Measurements from ENCODE around the gene PHF21A. TPM values are rescaled to one million over a fixed set of nuclear protein-coding genes. Genes with fewer than 3 reads are reported as not detected.
A peak's percentile ranks its signal among the peaks of the same experiment; 100 is the strongest.

The PHF21A gene
- total and polyA plus RNA-seq, 10 of the 15 experiments (the other 5 are each of a cell fraction or from before 2014, with no cell fraction given): 2.6 to 37.2 (median 16.0) TPM

GRCh38 chr11:45933131-45933831 is 188.0 kb downstream of the PHF21A start (continued):
- TF ChIP-seq ZSCAN29 (IDR thresholded peaks at IDR 0.05) (no peak), YBX1 (IDR thresholded peaks at IDR 0.05) (no peak), EED (IDR thresholded peaks at IDR 0.05; ENCODE audit: low read depth) (peak; percentile 70; the same call in 1 of the 2 replicates), RUNX3 (IDR thresholded peaks at IDR 0.05; ENCODE audit: low read length) (peak; percentile 49), CREB1 (IDR thresholded peaks at IDR 0.05; ENCODE audit: low read depth) (0 out of 2 replicates have a peak, but pooled peaks have one; percentile 17), SP1 (IDR thresholded peaks at IDR 0.05; ENCODE audit: low read depth, low read length) (no peak), RELB (IDR thresholded peaks at IDR 0.05; ENCODE audit: low read depth) (peak; percentile 66; the same call in 1 of the 2 replicates), ZNF622 (IDR thresholded peaks at IDR 0.05) (no peak), BHLHE40 (IDR thresholded peaks at IDR 0.05; ENCODE audit: borderline replicate concordance in 1 of 2, low read depth in 2 of 2, low read length in 1 of 2) (peak; percentile 24 to 46; a peak in 2 of 4 replicates), TARDBP (IDR thresholded peaks at IDR 0.05; ENCODE audit: borderline replicate concordance) (no peak), NFYB (IDR thresholded peaks at IDR 0.05; ENCODE audit: insufficient read depth, low read depth, low read length) (peak; percentile 49; the same call in 1 of the 2 replicates), FOXK2 (IDR thresholded peaks at IDR 0.05) (no peak), RAD21 (IDR thresholded peaks at IDR 0.05; ENCODE audit: insufficient read depth, low read depth, low read length) (no peak), PBX3 (IDR thresholded peaks at IDR 0.05; ENCODE audit: insufficient replicate concordance, low read depth, low read length) (peak; percentile 67), NBN (IDR thresholded peaks at IDR 0.05) (peak; percentile 36; the same call in 1 of the 2 replicates), CREM (IDR thresholded peaks at IDR 0.05; ENCODE audit: low read depth) (0 out of 2 replicates have a peak, but pooled peaks have one; percentile 15)

Measured in GM12878 (cell line).